MM.1S (cell line): ENCODE results near the gene ZNF598.

Experiments
- DNase-seq: peaks from one replicate; pipeline ENCODE4 v3.0.0-alpha.2; 2015
- H2AFZ ChIP-seq: fragments of 300-600 bp; sonication (generic); 2 replicates; pipeline ENCODE4 v1.6.0; 2016; ENCODE audit warnings: antibody characterized with exemption, low read length
- H3F3A ChIP-seq: fragments of 300-600 bp; sonication (generic); 2 replicates; pipeline ENCODE4 v1.6.1; 2016; ENCODE audit warnings: mild to moderate bottlenecking, antibody characterized with exemption, low read length, moderate library complexity, mixed read lengths; ENCODE audit not compliant: insufficient read depth
- H3K27ac ChIP-seq: fragments of 300-600 bp; sonication (generic); 2 replicates; pipeline ENCODE4 v1.5.1; 2016; ENCODE audit warnings: mild to moderate bottlenecking, low read length
- H3K27me3 ChIP-seq: fragments of 300-600 bp; sonication (generic); replicated peaks from 2 replicates; pipeline ENCODE4 v1.6.0; 2016; ENCODE audit warnings: low read length; ENCODE audit not compliant: insufficient read depth
- H3K36me3 ChIP-seq: fragments of 300-600 bp; sonication (generic); replicated peaks from 2 replicates; pipeline ENCODE4 v1.6.1; 2016; ENCODE audit warnings: mild to moderate bottlenecking, low read length, mixed read lengths; ENCODE audit not compliant: insufficient read depth
- H3K4me1 ChIP-seq: fragments of 300-600 bp; sonication (generic); 2 replicates; pipeline ENCODE4 v1.6.1; 2016; ENCODE audit warnings: low read length, mixed read lengths
- H3K4me2 ChIP-seq: fragments of 300-600 bp; sonication (generic); 2 replicates; pipeline ENCODE4 v1.6.0; 2016; ENCODE audit warnings: low read depth, low read length
- H3K4me3 ChIP-seq: fragments of 300-600 bp; sonication (generic); 2 replicates; pipeline ENCODE4 v1.5.1; 2016; ENCODE audit warnings: low read length, mixed read lengths
- H3K79me2 ChIP-seq: fragments of 300-600 bp; sonication (generic); 2 replicates; pipeline ENCODE4 v1.6.1; 2016; ENCODE audit warnings: mixed run types, low read length, mixed read lengths
- H3K9ac ChIP-seq: fragments of 300-600 bp; sonication (generic); 2 replicates; pipeline ENCODE4 v1.6.1; 2016; ENCODE audit warnings: low read length, mixed read lengths
- H3K9me2 ChIP-seq: fragments of 300-600 bp; sonication (generic); replicated peaks from 2 replicates; pipeline ENCODE4 v1.6.1; 2016; ENCODE audit warnings: mild to moderate bottlenecking, low read length, mixed read lengths; ENCODE audit not compliant: insufficient read depth
- H3K9me3 ChIP-seq: fragments of 300-600 bp; sonication (generic); replicated peaks from 2 replicates; pipeline ENCODE4 v1.6.1; 2016; ENCODE audit warnings: mild to moderate bottlenecking, low read length, mixed read lengths; ENCODE audit not compliant: insufficient read depth
- H4K20me1 ChIP-seq: fragments of 300-600 bp; sonication (generic); 2 replicates; pipeline ENCODE4 v1.6.1; 2016; ENCODE audit warnings: mild to moderate bottlenecking, low read length, moderate library complexity, mixed read lengths; ENCODE audit not compliant: insufficient read depth
- EZH2 ChIP-seq: fragments of 300-600 bp; sonication (generic); optimal IDR thresholded peaks from 2 replicates; pipeline ENCODE3; 2017; ENCODE audit warnings: low read depth, mild to moderate bottlenecking, antibody characterized with exemption, low read length, mixed read lengths
- EZH2phosphoT487 ChIP-seq: fragments of 300-600 bp; sonication (generic); IDR thresholded peaks from 2 replicates; pipeline ENCODE4 v1.6.1; 2018; ENCODE audit warnings: antibody characterized with exemption, low read length
- TF ChIP-seq, protein P1 (sequence below): fragments of 300-600 bp; sonication (generic); IDR thresholded peaks from 2 replicates; pipeline ENCODE4 v1.5.1; 2016; ENCODE audit warnings: antibody characterized with exemption, low read length, mixed read lengths

Gene ZNF598

DNA sequence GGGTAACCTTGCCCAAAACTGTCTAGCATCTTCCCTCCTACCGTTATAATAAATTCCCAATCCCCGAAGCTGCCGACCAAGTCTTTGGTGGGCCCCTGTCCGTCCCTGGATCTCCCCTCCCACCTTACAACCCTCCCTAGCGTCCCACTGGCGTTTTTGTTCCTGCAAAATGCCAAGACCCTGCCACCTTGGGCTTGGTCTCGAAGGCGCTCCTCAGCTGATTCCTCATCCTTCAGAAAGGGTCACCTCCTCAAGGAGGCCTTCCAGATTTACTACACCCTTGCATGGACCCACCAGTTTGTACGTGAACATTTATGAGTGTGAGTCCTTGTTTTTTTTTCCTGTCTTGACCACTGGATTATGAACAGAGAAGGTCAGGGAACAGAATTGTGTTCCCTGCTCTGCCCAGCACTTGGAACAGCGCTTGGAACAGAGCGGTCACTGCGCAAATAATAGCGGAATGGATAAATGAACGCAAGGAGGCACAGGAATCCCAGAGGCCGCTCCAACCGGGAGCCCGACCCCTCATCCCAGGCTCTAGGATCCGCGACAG is 26.6 kb downstream of the ZNF598 start:
- TF ChIP-seq, protein P1, sequence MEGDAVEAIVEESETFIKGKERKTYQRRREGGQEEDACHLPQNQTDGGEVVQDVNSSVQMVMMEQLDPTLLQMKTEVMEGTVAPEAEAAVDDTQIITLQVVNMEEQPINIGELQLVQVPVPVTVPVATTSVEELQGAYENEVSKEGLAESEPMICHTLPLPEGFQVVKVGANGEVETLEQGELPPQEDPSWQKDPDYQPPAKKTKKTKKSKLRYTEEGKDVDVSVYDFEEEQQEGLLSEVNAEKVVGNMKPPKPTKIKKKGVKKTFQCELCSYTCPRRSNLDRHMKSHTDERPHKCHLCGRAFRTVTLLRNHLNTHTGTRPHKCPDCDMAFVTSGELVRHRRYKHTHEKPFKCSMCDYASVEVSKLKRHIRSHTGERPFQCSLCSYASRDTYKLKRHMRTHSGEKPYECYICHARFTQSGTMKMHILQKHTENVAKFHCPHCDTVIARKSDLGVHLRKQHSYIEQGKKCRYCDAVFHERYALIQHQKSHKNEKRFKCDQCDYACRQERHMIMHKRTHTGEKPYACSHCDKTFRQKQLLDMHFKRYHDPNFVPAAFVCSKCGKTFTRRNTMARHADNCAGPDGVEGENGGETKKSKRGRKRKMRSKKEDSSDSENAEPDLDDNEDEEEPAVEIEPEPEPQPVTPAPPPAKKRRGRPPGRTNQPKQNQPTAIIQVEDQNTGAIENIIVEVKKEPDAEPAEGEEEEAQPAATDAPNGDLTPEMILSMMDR = no peak
- TF ChIP-seq EZH2 (peak; percentile 68), EZH2phosphoT487 (no peak)
- Histone ChIP-seq H3K27me3 (peaks cover 39% of the 10 kb centered on the region), H3K9me2 (no peaks in the 10 kb centered on the region), H3K4me3 (peak overlapping the region; percentile 57), H4K20me1 (no peaks in the 10 kb centered on the region), H3K4me1 (peaks cover 16% of the 10 kb centered on the region), H3K4me2 (peak overlapping the region; percentile 97), H3K9ac (no peak overlapping the region), H2AFZ (peak overlapping the region; percentile 62; the same call in 1 of the 2 replicates), H3K27ac (no peak overlapping the region), H3K79me2 (peaks cover 16% of the 10 kb centered on the region), H3F3A (peaks cover 27% of the 10 kb centered on the region), H3K36me3 (0 out of 2 replicates have a peak, but pooled peaks cover 4% of the 10 kb centered on the region), H3K9me3 (no peaks in the 10 kb centered on the region)
- no peak for DNase-seq

DNA sequence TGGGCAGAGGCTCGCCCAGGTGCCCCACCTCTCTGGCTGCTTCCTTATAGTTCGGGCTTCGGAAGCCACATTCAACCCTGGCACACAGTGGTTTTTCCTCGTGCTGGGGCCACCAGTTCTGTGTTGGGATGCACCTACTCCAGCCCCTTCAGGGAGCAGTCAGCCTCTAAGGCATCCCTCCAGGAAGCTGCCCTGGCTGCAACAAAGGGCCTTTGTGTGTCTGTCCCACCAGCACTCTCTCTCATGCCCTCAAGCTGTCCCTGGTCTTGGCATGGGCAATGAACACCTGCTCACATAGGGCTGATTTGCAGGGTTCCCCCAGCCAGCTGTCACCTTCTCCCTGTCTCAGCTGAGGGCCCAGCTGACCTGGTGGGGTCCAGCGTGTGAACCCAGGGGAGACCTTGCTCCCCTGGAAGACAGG is 27.6 kb downstream of the ZNF598 start:
- peaks cover 16% of the 10 kb centered on the region for H3K79me2 ChIP-seq
- no peak overlapping the region for H3K9ac ChIP-seq
- no peak overlapping the region for H3K4me2 ChIP-seq
- no peaks in the 10 kb centered on the region for H3K9me2 ChIP-seq
- peaks cover 27% of the 10 kb centered on the region for H3F3A ChIP-seq
- no peaks in the 10 kb centered on the region for H4K20me1 ChIP-seq
- no peak for DNase-seq
- no peak overlapping the region for H2AFZ ChIP-seq
- H3K36me3 ChIP-seq = 0 out of 2 replicates have a peak, but pooled peaks cover 4% of the 10 kb centered on the region
- H3K4me3 ChIP-seq = no peak overlapping the region
- no peak overlapping the region for H3K27ac ChIP-seq
- TF ChIP-seq EZH2phosphoT487 (no peak), EZH2 (no peak)
- TF ChIP-seq, protein P1 = no peak
- H3K27me3 ChIP-seq = peaks cover 39% of the 10 kb centered on the region
- peaks cover 16% of the 10 kb centered on the region for H3K4me1 ChIP-seq
- H3K9me3 ChIP-seq = no peaks in the 10 kb centered on the region

DNA sequence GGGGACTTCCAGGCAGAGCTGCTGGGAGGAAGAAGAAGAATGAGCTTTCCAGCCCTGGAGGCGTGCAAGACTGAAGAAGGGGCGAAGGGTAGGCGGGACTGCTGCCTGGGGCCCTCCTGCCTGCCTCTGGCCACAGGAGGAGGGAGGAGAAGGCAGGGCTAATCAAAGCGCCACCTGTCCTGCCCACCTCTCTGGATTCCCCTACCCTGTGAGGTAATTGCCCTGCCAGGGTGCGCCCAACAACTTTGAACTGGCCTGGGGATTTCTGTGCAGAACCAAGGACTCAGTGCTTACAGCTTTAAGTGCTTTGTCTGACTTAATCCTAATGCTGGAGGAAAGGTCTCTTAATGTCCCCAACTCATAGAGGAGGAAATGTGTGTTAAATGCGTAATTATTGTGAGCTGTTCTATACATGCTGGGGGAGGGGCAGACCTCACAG is 28.2 kb downstream of the ZNF598 start, which contains the start of gene NOXO1:
Gene NOXO1, minus strand, starts transcription at position 72 of the 439 bp plus-strand sequence. CDS start 290 bp downstream, outside the sequence.
- Histone ChIP-seq H2AFZ (no peak within 1 kb of the TSS), H3K4me3 (no peak within 1 kb of the TSS), H3K4me2 (no peak within 1 kb of the TSS), H3F3A (peaks cover 27% of the 10 kb centered on the region), H3K27me3 (peaks cover 39% of the 10 kb centered on the region), H4K20me1 (no peaks in the 10 kb centered on the region), H3K27ac (no peak within 1 kb of the TSS), H3K9me2 (no peaks in the 10 kb centered on the region), H3K4me1 (peaks cover 16% of the 10 kb centered on the region), H3K36me3 (0 out of 2 replicates have a peak, but pooled peaks cover 1% of the 10 kb centered on the region), H3K79me2 (peaks cover 16% of the 10 kb centered on the region), H3K9ac (no peak within 1 kb of the TSS), H3K9me3 (no peaks in the 10 kb centered on the region)
- TF ChIP-seq EZH2phosphoT487 (no peak), EZH2 (no peak)
- TF ChIP-seq, protein P1 = no peak
- DNase-seq = no peak
